ENCODE results near the gene NAGK. TPM values are rescaled to one million over a fixed set of nuclear protein-coding genes. Genes with fewer than 3 reads are reported as not detected.

NAGK gene
- total and polyA plus RNA-seq, 2 donors (not counting 1 experiment from before 2014, with no cell fraction given) = 221 to 230 TPM

- no peaks in the 10 kb centered on the region for H3K27me3 Mint-ChIP-seq
- H3K36me3 ChIP-seq (replicated peaks in 1 of 2; ENCODE audit: control extremely low read depth in 1 of 2, control insufficient read depth in 1 of 2, extremely low read depth in 1 of 2, insufficient read depth in 2 of 2, low read length in 1 of 2) = peaks cover 7 to 62% of the 10 kb centered on the region in 2 experiments
- POLR2A ChIA-PET = interaction anchor here (0.7 kb wide), 1 partner anchor 10 kb away, joined by 6 read pairs; no protein-coding TSS in a partner anchor
These were observed 6.5 kb downstream of the NAGK start for GRCh38 chr2:71074893-71075395.

GRCh38 chr2:71078624-71079023 is 10.2 kb downstream of the NAGK start:
- Mint-ChIP-seq H3K4me3 (no peak overlapping the region), H3K27me3 (no peaks in the 10 kb centered on the region), H3K4me1 (peaks cover 11% of the 10 kb centered on the region), H3K9me3 (ENCODE audit: insufficient read depth) (no peaks in the 10 kb centered on the region), H3K27ac (peak overlapping the region; percentile 17)
- CTCF ChIA-PET = no interaction called here
- Histone ChIP-seq H3K9me3 (ENCODE audit: control extremely low read depth in 1 of 3, control insufficient read depth in 2 of 3, insufficient read depth in 1 of 3, low read length in 2 of 3) (no peaks in the 10 kb centered on the region), H3K79me2 (ENCODE audit: control insufficient read depth, insufficient read depth, low read length) (peaks cover 19% of the 10 kb centered on the region), H3K27me3 (replicated peaks in 1 of 4; ENCODE audit: control extremely low read depth in 1 of 4, control insufficient read depth in 3 of 4, insufficient read depth in 4 of 4, low read length in 3 of 4) (no peaks in the 10 kb centered on the region), H3K27ac (ENCODE audit: low read length in 2 of 2) (no peak overlapping the region), H3K4me3 (ENCODE audit: control extremely low read depth in 1 of 5, extremely low read depth in 1 of 5, insufficient read depth in 1 of 5, low read depth in 2 of 5, low read length in 4 of 5) (no peak overlapping the region), H3K9ac (ENCODE audit: low read length) (no peak overlapping the region), H3K4me1 (ENCODE audit: control insufficient read depth in 2 of 2, insufficient read depth in 2 of 2, low read length in 2 of 2) (peaks cover 1 to 5% of the 10 kb centered on the region in 2 donors), H3K4me2 (replicated peaks; ENCODE audit: low read depth, low read length, poor library complexity, severe bottlenecking) (no peak overlapping the region), H4K20me1 (ENCODE audit: control insufficient read depth, insufficient read depth, low read length, poor library complexity, severe bottlenecking) (no peaks in the 10 kb centered on the region), H2AFZ (ENCODE audit: insufficient read depth, low read depth, low read length, poor library complexity, severe bottlenecking) (no peak overlapping the region), H3K36me3 (replicated peaks in 1 of 2; ENCODE audit: control extremely low read depth in 1 of 2, control insufficient read depth in 1 of 2, extremely low read depth in 1 of 2, insufficient read depth in 2 of 2, low read length in 1 of 2) (peaks cover 7 to 51% of the 10 kb centered on the region in 2 experiments)
- intact Hi-C loops (cut with micrococcal nuclease) = no loop called here
- no peak for TF ChIP-seq CTCF (IDR thresholded peaks at IDR 0.05)
- no peak for TF ChIP-seq EZH2 (IDR thresholded peaks at IDR 0.05; ENCODE audit: borderline replicate concordance, insufficient read depth, low read depth, low read length, poor library complexity, severe bottlenecking)
- 92% methylated on average over 3 of the region's 3 CpGs for WGBS (ENCODE audit: insufficient coverage)
- POLR2A ChIA-PET = no interaction called here
- no peak for ATAC-seq (ENCODE audit: low read depth)
- DNase-seq = no peak

More at GRCh38 chr2:71074893-71075395, 6.5 kb downstream of the NAGK start:
- Histone ChIP-seq H3K79me2 (ENCODE audit: control insufficient read depth, insufficient read depth, low read length) (peaks cover 43% of the 10 kb centered on the region), H3K4me3 (ENCODE audit: control extremely low read depth in 1 of 5, extremely low read depth in 1 of 5, insufficient read depth in 1 of 5, low read depth in 2 of 5, low read length in 4 of 5) (no peak overlapping the region), H3K4me2 (replicated peaks; ENCODE audit: low read depth, low read length, poor library complexity, severe bottlenecking) (no peak overlapping the region), H3K27me3 (replicated peaks in 1 of 4; ENCODE audit: control extremely low read depth in 1 of 4, control insufficient read depth in 3 of 4, insufficient read depth in 4 of 4, low read length in 3 of 4) (no peaks in the 10 kb centered on the region), H4K20me1 (ENCODE audit: control insufficient read depth, insufficient read depth, low read length, poor library complexity, severe bottlenecking) (no peaks in the 10 kb centered on the region), H2AFZ (ENCODE audit: insufficient read depth, low read depth, low read length, poor library complexity, severe bottlenecking) (no peak overlapping the region), H3K9me3 (ENCODE audit: control extremely low read depth in 1 of 3, control insufficient read depth in 2 of 3, insufficient read depth in 1 of 3, low read length in 2 of 3) (no peaks in the 10 kb centered on the region), H3K9ac (ENCODE audit: low read length) (no peak overlapping the region), H3K4me1 (ENCODE audit: control insufficient read depth in 2 of 2, insufficient read depth in 2 of 2, low read length in 2 of 2) (peaks cover 37 to 40% of the 10 kb centered on the region in 2 donors), H3K27ac (ENCODE audit: low read length in 2 of 2) (peak overlapping the region in 1 of 2 donors; percentile 99)
- CTCF ChIA-PET = no interaction called here
- TF ChIP-seq CTCF (IDR thresholded peaks at IDR 0.05) = no peak
- no peak for TF ChIP-seq EZH2 (IDR thresholded peaks at IDR 0.05; ENCODE audit: borderline replicate concordance, insufficient read depth, low read depth, low read length, poor library complexity, severe bottlenecking)
- ATAC-seq (ENCODE audit: low read depth) (no peak), DNase-seq (no peak)
- Mint-ChIP-seq H3K9me3 (ENCODE audit: insufficient read depth) (no peaks in the 10 kb centered on the region), H3K27ac (no peak overlapping the region), H3K4me3 (no peak overlapping the region), H3K4me1 (peaks cover 42% of the 10 kb centered on the region)
- intact Hi-C loops (cut with micrococcal nuclease) = loop anchor here (5.0 kb wide), 1 partner anchor 1178 kb away; no protein-coding TSS in a partner anchor
- no CpG with 5 or more reads among the region's 2 CpGs for WGBS (ENCODE audit: insufficient coverage)
